ENCODE results near the gene PCIF1.
"Not testable (repeated sequence)": the region's sequence is repeated elsewhere in the genome, so short reads cannot be mapped to it uniquely, and the experiment has no call there.

PCIF1 gene

DNA sequence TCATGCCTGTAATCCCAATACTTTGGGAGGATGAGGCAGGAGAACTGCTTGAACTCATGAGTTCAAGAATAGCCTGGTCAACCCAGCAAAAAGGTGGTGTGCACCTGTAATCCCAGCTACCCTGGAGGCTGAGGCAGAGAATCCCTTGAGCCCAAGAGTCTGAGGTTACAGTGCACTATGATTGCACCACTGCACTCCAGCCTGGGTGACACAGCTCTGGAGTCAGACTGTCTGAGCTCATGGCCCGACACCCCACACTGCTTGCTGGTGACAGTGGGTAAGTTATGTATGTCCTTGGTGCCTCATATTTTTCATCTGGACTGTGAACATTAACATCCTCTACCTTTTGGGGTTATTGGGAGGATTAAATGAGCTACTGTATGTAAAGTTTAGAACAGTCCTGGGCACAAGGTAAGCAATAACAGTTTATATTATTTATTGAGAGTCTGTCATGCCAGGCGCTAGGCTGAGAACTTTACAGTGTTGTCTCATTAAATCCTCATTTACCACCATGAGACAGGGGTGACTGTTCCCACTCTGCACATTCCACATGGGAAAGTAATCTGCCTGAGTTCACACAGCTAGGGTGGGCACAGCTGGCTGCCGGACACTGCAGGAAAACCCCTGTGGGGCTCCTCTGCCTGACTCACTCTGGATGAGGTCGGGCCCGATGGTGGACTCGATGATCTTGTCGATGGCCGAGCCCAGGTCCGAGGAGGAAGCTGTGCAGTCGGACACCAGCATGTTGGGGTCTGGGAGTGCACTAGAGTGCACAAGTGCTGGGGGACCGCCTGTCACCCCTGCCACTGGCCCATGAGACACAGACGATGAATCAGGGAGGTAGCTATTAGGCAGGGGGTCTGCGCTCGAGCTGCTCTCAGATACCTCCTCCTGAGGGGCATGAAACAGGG is 34.6 kb downstream of the PCIF1 start:
- DNase-seq: no peak

DNA sequence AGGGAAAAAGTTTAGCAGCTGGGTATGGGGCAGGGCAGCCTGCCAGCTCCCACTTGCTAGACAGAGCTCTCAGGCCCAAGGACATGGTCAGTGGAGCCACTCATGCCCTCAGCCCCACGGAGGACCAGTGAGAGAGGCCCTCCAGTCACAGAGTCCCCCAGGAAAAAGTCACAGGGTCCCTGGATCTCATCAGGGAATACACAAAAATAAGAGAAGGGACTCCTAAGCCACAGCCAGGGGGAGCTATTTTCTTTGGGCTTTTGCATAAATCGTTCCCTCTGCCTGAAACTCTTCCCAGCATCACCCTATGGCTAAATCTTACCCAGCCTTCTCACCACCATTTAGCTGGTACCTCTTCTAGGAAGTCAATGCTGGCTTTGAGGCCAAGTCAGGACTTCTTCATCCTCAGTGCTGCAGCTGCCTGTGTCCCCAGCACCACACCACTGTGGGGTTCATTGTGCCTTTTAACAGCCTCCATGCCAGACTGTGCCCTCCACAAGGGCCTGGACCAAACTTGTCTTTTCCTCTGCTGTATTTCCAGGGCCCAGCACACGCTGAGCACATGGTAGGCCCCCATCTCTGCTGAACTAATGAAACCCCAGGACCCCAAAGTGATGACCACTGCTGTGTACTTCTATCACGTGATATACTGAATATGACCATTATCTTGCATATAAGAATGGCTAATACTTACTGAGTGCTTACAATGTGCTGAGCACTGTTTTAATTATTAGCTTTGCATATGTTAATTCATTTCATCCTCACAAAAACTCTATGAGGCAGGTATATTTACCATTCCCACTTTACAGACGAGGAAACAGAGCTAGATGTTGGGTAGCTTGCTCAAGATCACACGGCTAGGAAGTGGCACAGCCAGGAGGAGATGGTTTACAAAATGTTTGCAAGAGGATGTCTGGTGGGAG is 35.5 kb downstream of the PCIF1 start:
- no peak for DNase-seq

DNA sequence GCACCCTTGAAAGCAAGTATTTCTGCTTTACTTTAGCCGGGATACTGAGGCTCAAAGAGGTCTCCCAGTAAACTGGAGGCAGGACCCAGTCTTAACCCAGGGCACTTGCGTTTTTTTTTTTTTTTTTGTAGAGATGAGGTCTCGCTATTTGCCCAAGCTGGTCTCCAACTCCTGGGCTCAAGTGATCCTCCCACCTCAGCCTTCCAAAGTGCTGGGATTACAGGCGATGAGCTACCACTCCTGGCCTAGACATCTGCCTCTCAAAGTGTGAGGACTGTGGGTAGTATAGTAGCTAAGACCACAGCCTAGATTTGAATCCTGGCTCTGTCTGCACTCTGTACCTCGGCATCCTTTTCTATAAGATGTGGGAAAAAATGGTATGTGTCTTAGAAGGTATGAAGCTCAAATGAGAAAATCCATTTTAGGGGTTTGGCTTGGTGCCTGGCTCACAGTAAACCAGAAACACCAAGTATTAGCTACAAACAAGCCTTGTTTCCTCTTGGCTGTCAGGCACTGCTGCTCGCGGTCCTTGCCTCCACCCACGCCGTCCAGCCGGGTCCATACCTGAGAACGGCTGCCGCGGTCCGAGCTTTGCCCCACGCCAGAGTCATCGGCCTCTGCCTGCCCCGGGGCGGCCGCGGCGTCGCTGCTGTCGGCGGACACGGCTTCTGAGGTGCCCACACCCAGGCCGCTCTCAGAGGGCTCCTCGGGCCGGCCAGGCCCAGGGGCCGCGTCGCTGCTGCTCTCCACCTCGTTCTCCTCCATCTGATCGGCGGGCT is 36.4 kb downstream of the PCIF1 start:
- no peak for DNase-seq

DNA sequence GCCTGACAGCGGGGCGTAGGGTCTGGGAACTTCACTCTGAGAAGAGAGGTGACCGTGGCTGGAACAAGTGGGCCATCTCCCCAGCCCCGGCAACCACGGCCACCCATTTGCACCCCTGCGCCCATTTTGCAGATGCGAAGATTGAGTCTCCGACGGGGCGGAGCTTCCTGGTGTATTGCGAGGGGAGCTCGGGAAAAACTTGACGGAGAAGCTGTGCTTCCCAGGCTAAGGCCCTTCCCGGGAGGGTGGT is 36.9 kb downstream of the PCIF1 start:
- no peak for DNase-seq

DNA sequence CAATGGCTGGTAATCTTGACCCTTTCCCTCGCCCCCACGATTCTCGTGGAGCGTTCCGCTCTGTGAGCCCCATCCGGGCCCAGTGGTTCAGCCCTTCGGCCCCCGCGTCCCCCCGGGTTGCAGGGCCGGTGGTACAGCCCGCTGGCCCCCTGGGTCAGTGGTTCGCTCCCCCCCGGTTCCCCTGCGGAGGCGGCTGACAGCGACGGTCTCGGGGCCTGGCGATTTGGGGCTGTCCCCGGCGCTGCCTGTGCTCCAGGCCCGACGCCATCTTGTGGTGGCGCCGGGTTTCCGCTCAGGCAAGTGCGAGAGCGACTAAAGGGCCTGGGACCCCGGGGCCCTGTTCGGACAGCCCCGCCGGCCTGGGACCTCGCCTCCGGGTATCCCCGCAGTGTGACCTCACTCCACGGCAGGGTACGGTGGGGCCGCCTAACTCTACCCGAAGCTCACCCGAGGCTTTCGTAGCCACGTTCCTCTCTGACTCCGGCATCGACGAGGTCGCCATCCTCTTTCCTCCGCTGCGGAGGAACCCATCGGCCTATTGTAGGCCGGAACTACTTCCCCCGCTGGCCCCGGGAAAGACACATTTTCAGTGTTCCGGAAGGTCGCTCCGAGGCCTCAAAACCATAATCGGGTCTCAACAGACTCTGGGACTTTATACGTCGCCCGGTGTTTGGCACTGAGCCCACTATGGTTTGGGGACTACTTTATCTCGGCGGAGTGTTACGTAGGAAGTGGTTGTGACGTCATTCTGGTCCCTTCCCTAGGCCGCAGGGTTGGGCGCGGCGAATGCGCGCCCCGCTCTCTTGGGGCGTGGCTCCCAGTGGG is 37.4 kb downstream of the PCIF1 start, which contains the start of gene ZNF335:
ZNF335 (minus strand) TSS at position 529 of the 825 bp plus-strand sequence. CDS start 793 bp downstream, outside the sequence.
- DNase-seq: peak; percentile 89

DNA sequence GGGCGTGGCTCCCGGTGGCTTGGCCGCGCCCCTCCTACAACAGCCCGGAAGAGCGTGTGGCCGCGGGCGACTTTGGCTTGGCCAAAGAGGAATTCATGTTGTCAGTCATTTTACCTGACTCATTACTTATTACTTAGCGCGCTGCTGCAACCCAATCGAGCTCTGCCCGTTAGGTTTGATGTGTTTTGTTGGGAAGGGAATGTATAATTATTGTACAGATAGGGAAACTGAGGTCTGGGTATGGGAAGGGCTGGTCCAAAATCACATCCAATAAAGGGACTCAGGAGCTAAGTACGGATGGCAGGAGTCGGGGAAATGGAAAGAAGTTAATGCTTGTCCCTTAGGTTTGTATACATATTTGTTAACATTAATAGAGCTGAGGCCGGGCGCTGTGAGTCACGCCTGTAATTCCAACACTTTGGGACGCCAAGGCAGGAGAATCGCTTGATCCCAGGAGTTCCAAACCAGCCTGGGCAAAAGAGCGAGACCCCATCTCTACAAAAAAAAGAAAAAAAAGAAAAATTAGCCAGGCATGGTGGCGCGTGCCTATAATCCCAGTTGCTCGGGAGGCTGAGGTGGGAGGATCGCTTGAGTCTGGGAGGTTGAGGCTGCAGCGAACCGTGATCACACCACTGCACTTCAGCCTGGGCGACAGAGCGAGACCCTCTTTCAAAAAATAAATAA is 38.2 kb downstream of the PCIF1 start:
- no peak for DNase-seq

DNA sequence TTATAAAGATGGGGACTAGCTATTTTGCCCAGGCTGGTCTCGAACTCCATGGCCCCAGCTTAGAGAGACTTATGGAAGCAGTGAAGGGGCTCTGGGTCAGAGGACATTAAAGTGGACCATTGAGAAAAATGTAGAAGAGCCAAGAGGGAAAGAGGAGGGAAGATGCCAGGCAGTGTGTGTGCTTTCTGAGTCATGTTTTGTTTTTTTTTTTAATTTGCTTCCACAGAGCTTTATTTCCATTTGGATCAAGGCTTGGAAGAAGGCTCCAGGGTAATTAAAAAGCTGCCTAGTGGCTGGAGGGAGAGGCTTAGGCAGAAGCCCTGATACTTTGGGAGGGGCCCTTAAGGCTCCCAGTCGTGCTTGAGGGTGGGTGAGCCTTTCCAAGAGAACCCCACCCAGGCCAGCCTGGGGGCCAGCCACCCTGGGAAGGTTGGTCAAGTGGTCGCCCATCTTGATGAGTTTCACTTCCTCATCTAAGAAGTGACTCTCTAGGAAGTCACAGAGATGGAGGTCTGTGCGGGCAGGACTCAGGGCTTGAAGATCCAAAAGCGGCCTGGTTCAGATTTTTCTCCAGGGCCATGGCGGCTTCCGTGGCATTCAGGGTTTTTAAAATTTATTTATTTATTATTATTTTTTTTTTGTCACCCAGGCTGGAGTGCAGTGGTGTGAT is 40.5 kb downstream of the PCIF1 start:
- DNase-seq: no peak

DNA sequence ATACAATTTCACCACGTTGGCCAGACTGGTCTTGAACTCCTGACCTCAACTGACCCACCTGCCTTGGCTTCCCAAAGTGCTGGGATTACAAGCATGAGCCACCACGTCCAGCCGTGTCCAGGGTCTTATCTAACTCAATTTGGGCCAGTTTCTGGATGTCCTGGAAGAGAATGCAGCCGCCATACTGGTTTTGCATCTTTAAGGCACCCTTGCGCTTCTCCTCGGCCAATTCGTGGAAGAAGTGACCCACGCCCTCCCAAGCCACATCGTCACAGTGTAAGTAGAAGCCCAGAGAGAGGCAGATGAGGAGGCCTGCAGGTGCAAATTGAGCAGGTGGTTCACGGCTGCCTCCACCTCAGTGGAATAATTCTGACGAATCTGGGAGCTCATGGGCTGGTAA is 41.2 kb downstream of the PCIF1 start:
- DNase-seq: no peak

DNA sequence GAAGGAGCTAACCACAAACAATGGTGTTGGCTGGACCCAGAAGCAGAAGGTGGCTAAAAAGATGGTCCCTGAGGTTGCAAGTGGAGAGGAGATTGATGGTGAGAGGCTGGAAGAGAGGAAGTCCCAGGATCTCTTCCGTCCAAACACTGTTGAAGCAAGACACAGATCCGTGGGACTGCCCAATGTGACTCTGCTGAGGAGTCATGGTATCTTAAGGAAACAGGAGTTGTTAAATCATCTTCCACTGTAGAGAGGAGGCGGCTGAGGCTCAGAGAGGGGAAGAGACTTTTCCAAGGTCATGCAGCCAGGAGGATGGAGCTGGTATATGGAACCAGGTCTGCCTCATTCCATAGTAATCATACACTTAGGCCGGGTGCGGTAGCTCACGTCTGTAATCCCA is 41.6 kb downstream of the PCIF1 start:
- no peak for DNase-seq

DNA sequence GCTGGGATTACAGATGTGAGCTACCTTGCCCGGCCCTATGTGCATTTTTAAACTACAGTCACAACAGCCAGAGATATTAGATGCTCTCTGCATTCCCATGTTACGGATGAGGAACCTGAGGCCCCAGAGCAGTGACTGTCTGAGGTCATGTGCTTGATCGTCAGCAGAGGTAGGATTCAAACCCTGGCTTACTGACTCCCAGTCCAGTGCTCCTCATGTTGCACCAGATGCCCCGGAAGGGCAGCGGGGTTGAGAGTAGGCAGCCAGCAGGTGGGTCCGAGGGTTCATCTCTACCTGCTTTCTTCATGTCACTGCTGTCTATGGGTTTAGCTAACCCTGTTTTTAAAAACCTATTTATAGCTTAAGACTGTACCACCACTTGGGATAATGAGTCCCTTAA is 46.8 kb downstream of the PCIF1 start:
- DNase-seq: no peak

DNA sequence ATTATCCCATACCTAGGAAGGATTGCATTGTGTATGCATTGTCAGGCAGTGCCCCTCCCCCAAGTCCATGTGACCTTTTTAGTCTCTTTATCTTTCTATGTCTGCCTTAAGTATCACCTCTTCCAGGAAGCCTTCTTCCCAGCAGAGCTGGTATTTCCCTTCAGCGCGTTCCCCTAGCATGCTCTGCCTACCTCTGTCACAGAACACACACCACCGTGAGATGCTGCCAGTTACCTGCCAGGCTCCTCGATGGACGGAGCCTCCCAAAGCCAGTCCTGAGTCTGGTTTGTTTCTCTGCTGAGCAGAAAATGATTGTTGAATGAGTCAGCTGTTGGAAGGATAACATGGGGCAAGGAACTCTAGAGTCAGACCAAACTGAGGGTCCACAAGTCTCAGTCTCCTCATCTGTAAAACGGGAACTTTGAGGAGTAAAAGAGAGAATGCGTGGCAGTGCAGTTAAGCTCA is 48.8 kb downstream of the PCIF1 start:
- DNase-seq: no peak

DNA sequence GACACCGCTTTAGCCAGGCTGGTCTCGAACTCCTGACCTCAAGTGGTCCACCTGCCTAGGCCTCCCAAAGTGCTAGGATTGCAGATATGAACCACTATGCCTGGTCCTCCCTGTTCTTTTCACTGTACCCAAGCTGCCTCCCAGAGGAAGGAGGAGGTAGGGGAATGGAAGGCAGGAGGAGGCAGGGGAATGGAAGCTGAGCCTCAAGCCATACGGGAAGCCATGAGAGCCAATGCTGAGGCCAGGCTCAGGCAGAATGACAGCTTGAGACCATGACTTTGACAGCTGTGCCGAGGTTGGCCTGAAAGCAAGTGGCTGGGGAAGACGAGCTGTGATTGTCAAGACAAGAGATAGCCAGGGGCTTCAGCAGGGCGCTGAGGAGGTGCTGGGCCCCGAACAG is 51.1 kb downstream of the PCIF1 start:
- no peak for DNase-seq

DNA sequence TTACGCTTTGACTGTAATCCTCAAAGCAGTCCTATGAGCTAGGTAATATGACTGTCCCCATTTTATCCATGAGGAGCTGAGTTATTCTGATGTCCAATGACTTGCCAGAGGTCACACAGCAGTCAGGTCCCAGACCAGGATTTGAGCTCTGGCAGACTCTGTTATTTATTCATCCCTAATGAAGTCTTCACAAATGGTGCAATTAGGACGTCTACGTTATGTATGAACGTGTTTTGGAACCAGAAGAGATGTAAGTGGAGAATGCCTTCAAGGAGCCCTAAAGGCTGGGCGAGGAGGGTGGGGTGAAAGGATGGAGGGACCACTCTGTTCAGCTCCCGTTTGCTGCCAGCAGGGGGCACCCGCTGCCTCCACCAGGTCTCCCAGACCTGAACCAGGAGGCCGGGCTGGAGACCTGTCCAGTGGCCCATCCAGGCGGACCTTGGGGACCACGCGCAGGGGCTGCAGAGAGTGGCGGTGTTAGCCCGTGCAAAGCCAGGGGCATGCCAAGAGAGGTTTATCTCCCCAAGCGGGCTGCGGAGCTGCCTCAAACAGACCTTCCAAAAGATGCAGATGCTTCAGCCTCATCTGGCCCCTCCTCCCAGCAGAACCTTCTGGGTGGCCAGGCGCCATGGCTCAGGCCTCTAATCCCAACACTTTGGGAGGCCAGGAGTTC is 52.8 kb downstream of the PCIF1 start:
- DNase-seq: peak; percentile 64

DNA sequence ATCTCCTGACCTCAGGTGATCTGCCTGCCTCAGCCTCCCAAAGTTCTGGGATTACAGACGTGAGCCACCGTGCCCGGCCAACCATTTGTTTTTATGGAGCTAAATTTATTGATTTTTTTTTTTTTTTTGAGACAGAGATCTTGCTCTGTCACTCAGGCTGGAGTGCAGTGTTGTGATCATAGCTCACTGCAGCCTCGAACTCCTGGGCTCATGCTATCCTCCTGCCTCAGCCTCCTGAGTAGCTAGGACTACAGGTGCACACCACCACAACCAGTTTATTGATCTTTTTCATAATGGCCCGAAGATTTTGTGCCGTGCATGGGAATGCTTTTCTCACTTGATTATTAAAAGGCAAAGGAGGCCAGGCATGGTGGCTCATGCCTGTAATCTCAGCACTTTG is 54.3 kb downstream of the PCIF1 start:
- DNase-seq: not testable (repeated sequence)

DNA sequence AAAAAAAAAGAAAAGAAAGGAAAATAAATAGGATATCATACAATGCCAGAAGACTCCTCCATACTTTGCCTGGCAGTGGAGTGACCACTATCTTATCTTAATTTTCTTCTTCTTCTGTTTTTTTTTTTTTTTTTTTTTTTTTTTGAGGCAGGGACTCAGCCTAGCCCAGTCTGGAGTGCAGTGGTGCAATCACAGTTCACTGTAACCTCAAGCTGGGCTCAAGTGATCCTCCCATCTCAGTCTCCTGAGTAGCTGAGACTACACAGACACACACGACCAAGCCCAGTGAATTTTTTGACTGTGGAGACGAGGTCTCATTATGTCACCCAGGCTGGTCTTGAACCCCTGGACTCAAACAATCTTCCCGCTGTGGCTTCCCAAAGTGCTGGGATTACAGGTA is 57.1 kb downstream of the PCIF1 start:
- no peak for DNase-seq

DNA sequence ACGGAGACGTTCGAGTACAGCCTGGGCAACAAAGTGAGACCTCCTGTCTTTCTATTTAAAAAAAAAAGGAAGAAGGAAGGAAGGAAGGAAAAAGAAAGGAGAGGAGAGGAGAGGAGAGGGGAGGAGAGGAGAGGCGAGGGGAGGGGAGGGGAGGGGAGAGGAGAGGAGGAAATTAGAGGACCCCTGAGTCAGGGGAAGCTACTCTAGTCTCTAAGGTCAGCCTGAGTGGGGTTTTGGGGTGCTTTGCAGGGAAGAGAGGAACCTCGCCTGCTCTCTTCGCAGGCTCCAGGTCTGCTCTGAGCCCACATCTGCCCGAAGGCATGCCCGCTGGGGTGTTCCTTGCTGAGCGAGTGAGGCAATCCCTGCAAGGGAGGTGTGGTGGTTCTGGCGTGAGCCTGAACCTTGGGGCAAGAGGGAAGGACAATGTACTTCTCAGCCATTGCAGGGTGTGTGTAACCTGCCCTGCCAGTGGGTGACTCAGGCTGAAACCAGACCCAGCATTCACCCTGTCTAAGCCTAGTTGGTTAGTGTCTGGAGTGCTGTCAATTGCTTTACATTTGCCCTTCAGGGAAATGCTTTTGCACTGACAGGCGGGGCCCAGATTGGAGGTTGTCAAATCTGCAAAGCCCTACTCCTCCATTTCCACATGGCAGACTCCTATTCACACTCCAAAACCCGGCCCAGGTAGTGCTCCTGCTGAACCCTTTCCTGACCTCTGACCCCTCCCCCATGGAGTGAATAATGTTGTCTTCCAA is 58.9 kb downstream of the PCIF1 start:
- no peak for DNase-seq

DNA sequence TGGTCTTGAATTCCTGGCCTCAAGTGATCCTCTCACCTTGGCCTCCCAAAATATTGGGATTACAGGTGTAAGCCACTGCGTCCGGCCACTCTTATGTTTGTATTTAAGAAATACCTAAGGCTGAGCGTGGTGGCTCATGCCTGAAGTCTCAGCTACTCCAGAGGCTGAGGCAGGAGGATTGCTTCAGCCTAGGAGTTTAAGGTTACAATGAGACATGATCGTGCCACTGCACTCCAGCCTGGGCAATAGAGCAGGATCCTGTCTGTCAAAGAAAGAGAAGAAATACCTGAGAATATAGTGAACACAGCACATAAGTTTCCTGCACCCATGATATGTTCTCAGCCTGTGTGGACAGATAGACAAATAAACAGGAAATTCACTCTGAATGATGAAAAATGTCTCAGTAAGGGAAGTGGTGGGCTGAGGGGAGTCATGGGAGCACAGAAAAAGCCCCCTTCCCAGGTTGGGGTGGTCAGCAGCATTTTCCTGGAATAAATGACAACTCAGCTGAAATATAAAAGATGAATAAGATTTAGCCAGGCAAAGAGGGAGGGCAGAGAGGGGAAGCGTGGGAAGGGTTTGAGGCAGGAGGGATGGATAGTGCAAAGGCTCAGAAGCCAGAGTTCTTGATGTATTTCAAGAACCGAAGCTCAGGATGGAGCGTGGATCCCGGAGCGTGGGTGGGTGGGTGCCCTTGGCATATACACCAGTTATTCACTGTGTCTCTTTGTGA is 60.4 kb downstream of the PCIF1 start:
- DNase-seq: no peak

DNA sequence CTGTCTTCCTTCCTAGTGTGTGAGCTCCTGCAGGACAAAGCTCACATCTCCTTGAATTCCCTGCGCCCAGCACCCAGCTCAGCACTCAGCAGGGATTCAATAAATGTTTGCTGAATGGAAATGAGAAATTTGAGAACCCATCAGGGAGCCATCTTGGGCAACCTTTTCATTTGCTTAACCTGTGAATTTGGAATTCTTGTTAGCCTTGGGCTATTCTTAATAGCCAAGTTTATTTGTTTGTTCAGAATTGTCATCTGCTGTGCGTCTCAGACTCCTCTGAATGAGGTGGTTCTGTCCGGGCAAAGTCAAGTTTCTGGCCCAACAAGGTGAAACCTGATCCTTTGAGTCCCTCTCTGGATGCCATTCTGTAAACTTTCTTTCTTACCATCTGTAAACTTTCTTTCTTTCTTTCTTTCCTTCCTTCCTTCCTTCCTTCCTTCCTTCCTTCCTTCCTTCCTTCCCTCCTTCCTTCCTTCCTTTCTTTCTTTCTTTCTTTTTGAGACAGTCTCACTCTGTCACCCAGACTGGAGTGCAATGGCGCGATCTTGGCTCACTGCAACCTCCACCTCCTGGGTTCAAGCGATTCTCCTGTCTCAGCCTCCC is 61.1 kb downstream of the PCIF1 start:
- DNase-seq: not testable (repeated sequence)
